Measurements from ENCODE around the gene FGF14. TPM values are rescaled to one million over a fixed set of nuclear protein-coding genes. Genes with fewer than 3 reads are reported as not detected.

The FGF14 gene
- total and polyA plus RNA-seq, 2 of the 4 experiments (the other 2 are of a cell fraction), result under 0.01 TPM; not detected in 1

GRCh38 chr13:101828119-101828518 is 573.7 kb downstream of the FGF14 start:
- intact Hi-C loops (cut with micrococcal nuclease) (no loop called here), dilution Hi-C loops (cut with HindIII; ENCODE audit: low sequenced_read_pairs, unreplicated experiment) (no loop called here), in situ Hi-C loops (cut with MboI; ENCODE audit: low sequenced_read_pairs) (no loop called here)
- H3K4me2 ChIP-seq (ENCODE audit: low read depth, low read length), result no peak overlapping the region
- H2BK5ac ChIP-seq (ENCODE audit: low read depth, low read length, poor library complexity, severe bottlenecking), result no peak overlapping the region
- H4K20me1 ChIP-seq (ENCODE audit: insufficient read depth, low read length), result no peaks in the 10 kb centered on the region
- H3K79me1 ChIP-seq (ENCODE audit: low read depth in 1 of 2, low read length in 2 of 2), result no peaks in the 10 kb centered on the region
- no peak overlapping the region for H3K9ac ChIP-seq (ENCODE audit: low read depth, low read length)
- H3K14ac ChIP-seq (replicated peaks; ENCODE audit: low read depth, low read length), result no peak overlapping the region
- no peaks in the 10 kb centered on the region for H3K9me1 ChIP-seq (ENCODE audit: insufficient read depth, low read length)
- no peak overlapping the region for H2BK20ac ChIP-seq (ENCODE audit: low read depth, low read length)
- no peak overlapping the region for H3K23ac ChIP-seq (ENCODE audit: low read depth, low read length)
- no peak overlapping the region for H3K4ac ChIP-seq (ENCODE audit: low read depth, low read length)
- no peak overlapping the region for H3K4me3 ChIP-seq (ENCODE audit: insufficient read depth, low read depth, low read length)
- H4K5ac ChIP-seq (ENCODE audit: low read depth, low read length), result no peak overlapping the region
- H3K27me3 ChIP-seq (ENCODE audit: control insufficient read depth, insufficient read depth, low read length), result no peaks in the 10 kb centered on the region
- CTCF ChIA-PET, result no interaction called here
- no peaks in the 10 kb centered on the region for H3K36me3 ChIP-seq (ENCODE audit: control insufficient read depth, insufficient read depth, low read length)
- no peaks in the 10 kb centered on the region for H3K4me1 ChIP-seq (ENCODE audit: control insufficient read depth, insufficient read depth, low read length)
- no peak overlapping the region for H4K91ac ChIP-seq (ENCODE audit: insufficient read depth, low read depth, low read length)
- no peak overlapping the region for H3K18ac ChIP-seq (ENCODE audit: low read depth, low read length)
- POLR2A ChIA-PET (ENCODE audit: unreplicated experiment), result no interaction called here
- H3K9me3 ChIP-seq (ENCODE audit: control insufficient read depth, insufficient read depth, low read length), result no peaks in the 10 kb centered on the region
- H2AK5ac ChIP-seq (ENCODE audit: low read depth, low read length), result no peak overlapping the region
- ATAC-seq (ENCODE audit: low read depth), result no peak
- no peak for DNase-seq
- no peak overlapping the region for H4K8ac ChIP-seq (ENCODE audit: low read depth in 2 of 2, low read length in 2 of 2)
- TF ChIP-seq MAZ (IDR thresholded peaks at IDR 0.05; ENCODE audit: borderline replicate concordance, low read depth, low read length) (no peak), RFX5 (IDR thresholded peaks at IDR 0.05; ENCODE audit: low read depth, low read length) (no peak), NFE2L2 (IDR thresholded peaks at IDR 0.05; ENCODE audit: low read depth, low read length) (no peak), CHD1 (IDR thresholded peaks at IDR 0.05; ENCODE audit: low read depth, low read length) (no peak), MAFK (IDR thresholded peaks at IDR 0.05; ENCODE audit: low read depth, low read length) (no peak), RAD21 (IDR thresholded peaks at IDR 0.05; ENCODE audit: low read length) (no peak), SMC3 (IDR thresholded peaks at IDR 0.05; ENCODE audit: low read depth, low read length) (no peak), ELK1 (IDR thresholded peaks at IDR 0.05; ENCODE audit: borderline replicate concordance, low read depth, low read length) (no peak), FOS (IDR thresholded peaks at IDR 0.05; ENCODE audit: low read depth, low read length) (no peak), CEBPB (IDR thresholded peaks at IDR 0.05; ENCODE audit: low read depth, low read length) (no peak), BHLHE40 (IDR thresholded peaks at IDR 0.05; ENCODE audit: low read depth, low read length) (no peak)
- TF ChIP-seq, protein P1, sequence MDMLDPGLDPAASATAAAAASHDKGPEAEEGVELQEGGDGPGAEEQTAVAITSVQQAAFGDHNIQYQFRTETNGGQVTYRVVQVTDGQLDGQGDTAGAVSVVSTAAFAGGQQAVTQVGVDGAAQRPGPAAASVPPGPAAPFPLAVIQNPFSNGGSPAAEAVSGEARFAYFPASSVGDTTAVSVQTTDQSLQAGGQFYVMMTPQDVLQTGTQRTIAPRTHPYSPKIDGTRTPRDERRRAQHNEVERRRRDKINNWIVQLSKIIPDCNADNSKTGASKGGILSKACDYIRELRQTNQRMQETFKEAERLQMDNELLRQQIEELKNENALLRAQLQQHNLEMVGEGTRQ (IDR thresholded peaks at IDR 0.05; ENCODE audit: low read depth, low read length), result no peak
- TF ChIP-seq, protein P2, sequence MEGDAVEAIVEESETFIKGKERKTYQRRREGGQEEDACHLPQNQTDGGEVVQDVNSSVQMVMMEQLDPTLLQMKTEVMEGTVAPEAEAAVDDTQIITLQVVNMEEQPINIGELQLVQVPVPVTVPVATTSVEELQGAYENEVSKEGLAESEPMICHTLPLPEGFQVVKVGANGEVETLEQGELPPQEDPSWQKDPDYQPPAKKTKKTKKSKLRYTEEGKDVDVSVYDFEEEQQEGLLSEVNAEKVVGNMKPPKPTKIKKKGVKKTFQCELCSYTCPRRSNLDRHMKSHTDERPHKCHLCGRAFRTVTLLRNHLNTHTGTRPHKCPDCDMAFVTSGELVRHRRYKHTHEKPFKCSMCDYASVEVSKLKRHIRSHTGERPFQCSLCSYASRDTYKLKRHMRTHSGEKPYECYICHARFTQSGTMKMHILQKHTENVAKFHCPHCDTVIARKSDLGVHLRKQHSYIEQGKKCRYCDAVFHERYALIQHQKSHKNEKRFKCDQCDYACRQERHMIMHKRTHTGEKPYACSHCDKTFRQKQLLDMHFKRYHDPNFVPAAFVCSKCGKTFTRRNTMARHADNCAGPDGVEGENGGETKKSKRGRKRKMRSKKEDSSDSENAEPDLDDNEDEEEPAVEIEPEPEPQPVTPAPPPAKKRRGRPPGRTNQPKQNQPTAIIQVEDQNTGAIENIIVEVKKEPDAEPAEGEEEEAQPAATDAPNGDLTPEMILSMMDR (conservative IDR thresholded peaks at IDR 0.05; ENCODE audit: low read depth, low read length), result no peak
- H2AK9ac ChIP-seq (replicated peaks; ENCODE audit: low read depth, low read length, poor library complexity), result no peak overlapping the region
- no TSS peak for BruUV-seq (replicated peaks)
- no peak overlapping the region for H2BK15ac ChIP-seq (ENCODE audit: low read depth, low read length)
- WGBS, 2 experiments (ENCODE audit: extremely low coverage in 2 of 2, insufficient read length in 1 of 2), result no CpG with 5 or more reads among the region's 4 CpGs
- H2AFZ ChIP-seq (replicated peaks; ENCODE audit: low read length, poor library complexity), result no peak overlapping the region
- H2BK120ac ChIP-seq (ENCODE audit: low read depth, low read length), result no peak overlapping the region
- H3K56ac ChIP-seq (ENCODE audit: extremely low read depth, insufficient read depth, low read length), result no peak overlapping the region
- H3K27ac ChIP-seq (ENCODE audit: insufficient read depth, low read length), result no peak overlapping the region

All from IMR-90 (cell line).